HL-60 (cell line): ENCODE measurements around the gene PTPRT.

ENCODE experiments used
- GABPA ChIP-seq: IDR thresholded peaks from 2 replicates; pipeline ENCODE4 v1.6.1; 2012; ENCODE audit warnings: low read depth
- POLR2AphosphoS5 ChIP-seq: IDR thresholded peaks from 2 replicates; pipeline ENCODE4 v1.6.1; 2012; ENCODE audit warnings: low read depth
- REST ChIP-seq: IDR thresholded peaks from 2 replicates; pipeline ENCODE4 v1.6.1; 2012; ENCODE audit warnings: low read depth; ENCODE audit not compliant: insufficient replicate concordance
- SPI1 ChIP-seq: IDR thresholded peaks from 2 replicates; pipeline ENCODE4 v1.6.1; 2012; ENCODE audit warnings: low read depth, mild to moderate bottlenecking, borderline replicate concordance
- TF ChIP-seq, protein P1 (sequence below): IDR thresholded peaks from one replicate; pipeline ENCODE4 v1.5.1; 2011; ENCODE audit warnings: low read length, control low read depth, inconsistent platforms; ENCODE audit not compliant: insufficient read depth

- TF ChIP-seq, protein P1, sequence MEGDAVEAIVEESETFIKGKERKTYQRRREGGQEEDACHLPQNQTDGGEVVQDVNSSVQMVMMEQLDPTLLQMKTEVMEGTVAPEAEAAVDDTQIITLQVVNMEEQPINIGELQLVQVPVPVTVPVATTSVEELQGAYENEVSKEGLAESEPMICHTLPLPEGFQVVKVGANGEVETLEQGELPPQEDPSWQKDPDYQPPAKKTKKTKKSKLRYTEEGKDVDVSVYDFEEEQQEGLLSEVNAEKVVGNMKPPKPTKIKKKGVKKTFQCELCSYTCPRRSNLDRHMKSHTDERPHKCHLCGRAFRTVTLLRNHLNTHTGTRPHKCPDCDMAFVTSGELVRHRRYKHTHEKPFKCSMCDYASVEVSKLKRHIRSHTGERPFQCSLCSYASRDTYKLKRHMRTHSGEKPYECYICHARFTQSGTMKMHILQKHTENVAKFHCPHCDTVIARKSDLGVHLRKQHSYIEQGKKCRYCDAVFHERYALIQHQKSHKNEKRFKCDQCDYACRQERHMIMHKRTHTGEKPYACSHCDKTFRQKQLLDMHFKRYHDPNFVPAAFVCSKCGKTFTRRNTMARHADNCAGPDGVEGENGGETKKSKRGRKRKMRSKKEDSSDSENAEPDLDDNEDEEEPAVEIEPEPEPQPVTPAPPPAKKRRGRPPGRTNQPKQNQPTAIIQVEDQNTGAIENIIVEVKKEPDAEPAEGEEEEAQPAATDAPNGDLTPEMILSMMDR, result no peak
- TF ChIP-seq REST, result no peak
- no peak for TF ChIP-seq GABPA
- no peak for TF ChIP-seq POLR2AphosphoS5
- no peak for TF ChIP-seq SPI1
Observed at GRCh38 chr20:43186312-43186711, 3.4 kb downstream of the PTPRT start.
